Tongue (tissue), 2 donors: ENCODE measurements around the gene INPP5A. TPM values are rescaled to one million over a fixed set of nuclear protein-coding genes. Genes with fewer than 3 reads are reported as not detected.

Experiments
- DNase-seq: peaks from one replicate; pipeline ENCODE4 v3.0.0-alpha.2; 2015
- total RNA-seq: library from RNA; depleted of rRNA; stranded (reverse); fragments of >200 nt; gene quantifications from one replicate; pipeline ENCODE4 v1.2.3, GENCODE V29; 2014

The INPP5A gene
- total RNA-seq, 1 donor from 2014 or later = 115 TPM

GRCh38 chr10:132803416-132804210 lies 266.0 kb downstream of the INPP5A start:
- no peak for DNase-seq

GRCh38 chr10:132804287-132804686 lies 266.7 kb downstream of the INPP5A start:
- no peak for DNase-seq

DNA sequence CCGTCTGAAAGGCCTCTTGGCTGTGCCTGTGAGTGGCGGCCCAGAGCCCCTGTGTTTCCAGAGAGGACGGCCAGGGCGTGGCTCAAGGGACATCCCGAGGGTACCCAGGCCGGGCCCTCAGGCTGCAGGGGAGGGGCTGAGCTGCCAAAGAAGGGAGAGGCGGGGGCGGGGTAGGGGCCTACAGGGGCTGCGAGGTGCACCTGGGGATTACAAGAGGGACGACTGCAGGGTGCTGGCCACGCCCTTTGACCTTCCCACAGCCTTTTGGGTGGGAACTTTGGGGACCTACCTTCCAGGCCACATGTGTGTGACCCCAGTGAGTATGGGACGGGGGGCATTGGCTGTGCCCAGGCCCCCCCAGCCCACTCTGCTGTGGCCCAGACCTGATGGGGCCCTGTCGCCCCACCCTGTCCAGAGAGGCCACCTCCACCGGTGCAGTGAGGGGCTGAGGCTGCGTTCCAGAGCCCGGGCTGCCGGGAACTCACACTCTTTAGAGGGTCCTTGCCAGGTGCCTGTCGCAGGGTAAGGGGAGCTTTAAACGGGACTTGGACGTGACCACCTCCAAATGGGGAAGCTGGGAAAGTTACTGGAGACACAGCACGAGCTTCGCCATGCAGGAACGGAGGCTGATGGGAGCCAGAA lies 267.3 kb downstream of the INPP5A start:
- no peak for DNase-seq

DNA sequence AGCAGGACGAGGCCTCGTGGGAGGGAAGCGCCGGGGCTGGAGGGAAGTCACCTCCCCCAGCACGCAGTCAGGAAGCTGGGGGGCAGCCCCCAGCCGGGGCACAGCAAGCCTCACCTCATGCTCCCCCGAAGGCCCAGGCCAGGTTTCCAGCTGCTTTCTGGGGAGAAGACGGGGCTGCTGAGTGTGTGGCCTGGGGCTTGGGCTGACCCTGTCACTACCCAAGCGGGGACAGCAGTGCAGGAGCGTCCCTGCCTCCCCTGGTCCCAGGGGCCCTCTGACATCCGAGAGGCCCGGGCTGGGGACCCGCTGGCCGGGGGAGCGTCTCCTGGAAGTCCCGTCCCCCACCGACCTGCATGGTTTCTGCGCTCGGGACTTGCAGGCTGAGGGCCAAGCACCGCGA lies 268.0 kb downstream of the INPP5A start:
- DNase-seq = no peak

- peak; percentile 43 for DNase-seq
These were observed 268.5 kb downstream of the INPP5A start for GRCh38 chr10:132806110-132806509.

DNA sequence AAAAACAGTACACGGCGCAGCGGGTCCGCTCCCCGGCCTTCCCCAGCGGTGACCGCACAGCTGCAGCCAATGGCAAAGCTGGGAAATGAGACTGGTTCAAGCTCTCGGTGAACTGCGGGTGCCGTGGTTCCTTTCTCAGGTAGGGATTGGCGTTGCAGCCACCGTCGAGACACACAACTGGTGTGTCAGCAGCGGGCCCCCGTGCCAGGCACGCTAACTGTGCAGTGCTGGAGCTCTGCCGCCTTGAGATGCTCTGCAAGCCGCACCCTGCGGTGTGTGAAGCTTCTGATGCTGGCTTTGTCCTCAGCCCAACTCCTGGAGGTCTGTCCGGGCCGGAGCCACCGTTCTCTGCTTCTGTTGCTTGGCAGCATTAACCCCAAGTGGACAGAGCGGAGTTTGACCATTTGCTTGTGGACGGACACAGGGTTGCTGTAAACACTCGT lies 269.0 kb downstream of the INPP5A start:
- DNase-seq = no peak

DNA sequence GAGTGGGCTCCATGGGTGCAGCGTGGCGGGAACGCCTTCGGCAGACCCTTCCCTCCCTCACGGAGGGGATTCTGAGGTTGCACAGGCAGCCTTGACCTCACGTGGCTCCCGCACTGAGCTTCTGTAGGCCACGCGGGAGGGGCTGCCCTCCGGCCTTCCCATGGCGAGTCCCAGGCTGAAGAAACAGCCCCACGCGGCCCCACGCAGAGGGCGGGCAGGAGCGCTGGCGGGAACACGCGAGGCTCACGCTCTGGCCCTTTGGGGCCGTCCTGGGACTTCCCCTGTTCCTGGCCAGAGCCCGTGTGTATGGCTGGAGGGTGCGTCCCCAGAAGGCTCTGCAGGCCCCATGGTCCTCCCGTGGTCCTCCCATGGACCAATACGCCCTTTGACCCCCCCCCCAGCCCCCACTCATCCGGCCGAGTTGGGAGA lies 270.0 kb downstream of the INPP5A start:
- no peak for DNase-seq

DNA sequence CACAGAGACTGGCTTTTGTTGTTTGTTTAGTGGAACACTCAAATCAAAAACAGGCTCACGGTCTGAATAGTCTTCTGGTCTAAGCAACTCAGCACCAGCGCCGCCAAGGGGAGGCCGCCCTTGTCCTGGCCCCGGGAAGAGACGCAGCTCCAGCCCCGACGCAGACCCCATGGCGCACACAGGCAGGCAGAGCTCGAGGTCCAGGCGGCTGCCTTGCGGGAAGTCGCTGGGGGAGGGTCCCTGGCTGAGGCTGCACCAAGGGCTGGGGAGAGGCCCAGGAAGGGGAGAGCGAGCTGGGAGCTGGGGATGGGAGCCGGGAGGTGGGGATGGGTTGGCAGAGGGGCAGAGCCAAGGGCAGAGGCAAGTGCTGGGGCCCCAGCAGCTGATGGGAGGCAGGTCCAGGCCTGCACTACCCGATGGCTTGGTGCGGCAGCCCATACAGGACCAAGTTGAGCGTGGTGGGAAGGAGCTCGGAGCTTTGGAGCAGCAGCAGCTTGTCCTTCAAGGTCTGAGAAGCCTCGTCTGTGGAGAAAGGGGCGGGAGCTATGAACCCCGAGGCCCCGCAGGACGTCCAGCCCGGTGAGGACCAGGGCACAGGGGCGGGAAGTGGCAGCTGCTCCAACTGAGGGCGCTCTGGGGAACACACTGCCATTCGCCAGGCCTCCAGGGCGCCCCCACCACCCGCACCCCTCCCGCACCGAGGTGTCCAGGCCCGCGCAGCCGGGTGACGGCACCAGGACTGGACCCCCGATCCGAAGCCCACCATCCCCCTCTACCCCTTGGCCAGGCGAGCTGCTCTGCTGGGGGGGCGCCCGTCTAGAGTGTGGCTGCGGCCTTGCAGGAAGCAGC lies 271.0 kb downstream of the INPP5A start:
- DNase-seq = peak; percentile 60

GRCh38 chr10:132809232-132810140 lies 271.9 kb downstream of the INPP5A start:
- DNase-seq = no peak

- DNase-seq = no peak
These were observed 272.7 kb downstream of the INPP5A start for GRCh38 chr10:132810141-132810806.

DNA sequence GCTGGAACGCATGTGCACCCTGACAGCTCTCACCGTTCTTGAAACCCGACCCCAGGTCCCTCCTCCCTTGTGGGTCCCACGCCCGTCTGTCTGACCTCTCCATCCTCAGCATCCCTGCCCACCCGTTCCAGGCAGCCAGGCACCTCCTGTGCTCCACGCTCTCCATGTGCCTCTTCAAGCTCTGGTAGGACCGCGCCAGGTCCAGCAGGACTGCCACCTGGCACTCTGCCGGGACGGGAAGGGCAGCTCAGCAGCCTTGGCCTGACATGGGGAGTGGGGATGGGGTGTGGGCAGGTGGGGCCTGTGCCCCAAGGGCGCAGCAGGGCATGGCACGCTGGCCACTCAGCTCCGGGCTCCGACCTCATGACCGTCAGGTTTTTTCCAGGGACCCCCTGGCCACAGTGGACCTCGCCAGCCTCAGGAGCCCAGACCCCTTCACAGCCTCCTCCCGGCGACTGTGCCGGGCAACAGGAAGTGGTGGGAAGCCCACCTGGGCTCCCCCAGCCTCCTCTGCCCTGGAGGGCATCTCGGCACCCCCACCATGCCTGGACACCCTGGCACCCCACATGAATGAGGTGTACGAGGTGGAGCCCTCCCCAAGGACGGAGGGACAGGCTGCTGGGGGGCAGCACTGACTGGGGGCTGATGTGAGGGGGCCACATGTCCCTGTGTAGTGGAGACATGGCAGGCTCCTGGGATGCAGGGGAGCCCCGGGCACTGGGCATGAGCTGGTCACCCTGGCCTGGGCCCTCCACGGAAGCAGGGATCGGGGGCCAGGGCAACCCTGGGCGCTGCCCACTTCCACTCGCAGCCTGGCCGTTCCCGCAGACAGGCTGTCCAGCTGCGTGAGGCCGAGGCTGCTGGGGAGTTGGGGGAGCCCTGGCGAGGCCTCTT lies 273.5 kb downstream of the INPP5A start:
- no peak for DNase-seq

DNA sequence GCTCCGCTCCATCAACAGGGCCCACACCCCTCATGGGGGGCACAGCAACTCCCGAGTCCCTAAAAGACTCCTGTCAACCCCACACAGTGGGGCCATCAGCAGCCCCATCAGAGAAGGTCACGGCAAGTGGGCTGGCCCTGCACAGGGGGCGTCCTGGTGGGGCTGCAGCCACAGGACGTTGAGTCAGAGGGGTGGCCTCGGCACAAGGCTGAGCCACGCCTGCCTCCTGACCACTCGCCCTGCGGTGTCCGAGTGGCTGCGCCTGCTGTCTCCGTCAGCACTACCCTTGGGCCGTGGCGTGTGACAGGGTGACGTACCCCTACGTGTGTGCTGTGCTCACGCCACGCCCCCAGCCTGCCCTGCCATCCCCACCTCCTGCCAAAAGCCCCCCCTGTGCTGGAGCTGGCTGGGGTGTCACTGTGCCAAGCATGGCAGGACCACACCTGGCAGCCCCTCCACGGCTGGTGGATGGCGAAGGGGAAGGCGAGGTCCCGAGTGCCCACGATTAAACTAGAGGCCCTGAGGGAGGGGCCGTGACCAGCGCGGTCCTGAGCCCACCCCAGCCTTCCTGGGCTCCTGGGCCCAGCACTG lies 274.4 kb downstream of the INPP5A start:
- DNase-seq = no peak

DNA sequence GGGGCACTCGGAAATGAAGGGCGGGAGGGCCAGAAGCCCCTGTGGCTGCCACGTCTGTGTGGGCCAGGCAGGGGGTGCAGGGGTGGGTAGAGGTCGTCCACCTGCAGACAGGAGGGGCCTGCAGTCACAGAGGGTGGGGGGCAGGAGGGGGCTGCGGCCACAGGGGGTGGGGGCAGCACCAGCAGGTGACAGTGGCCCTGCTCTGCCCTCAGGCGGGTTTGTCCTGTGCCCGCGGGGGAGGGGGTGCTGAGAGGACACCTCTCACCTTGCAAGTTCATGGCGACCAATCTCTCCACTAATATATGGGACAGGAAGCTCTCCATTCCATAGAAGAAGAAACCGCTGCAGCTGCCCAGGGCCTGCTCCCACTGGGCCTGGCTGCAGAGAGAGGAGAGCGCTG lies 274.9 kb downstream of the INPP5A start:
- no peak for DNase-seq

- DNase-seq = no peak
These were observed 275.4 kb downstream of the INPP5A start for GRCh38 chr10:132813001-132813401.

GRCh38 chr10:132813560-132814468 lies 276.2 kb downstream of the INPP5A start:
- DNase-seq = no peak

DNA sequence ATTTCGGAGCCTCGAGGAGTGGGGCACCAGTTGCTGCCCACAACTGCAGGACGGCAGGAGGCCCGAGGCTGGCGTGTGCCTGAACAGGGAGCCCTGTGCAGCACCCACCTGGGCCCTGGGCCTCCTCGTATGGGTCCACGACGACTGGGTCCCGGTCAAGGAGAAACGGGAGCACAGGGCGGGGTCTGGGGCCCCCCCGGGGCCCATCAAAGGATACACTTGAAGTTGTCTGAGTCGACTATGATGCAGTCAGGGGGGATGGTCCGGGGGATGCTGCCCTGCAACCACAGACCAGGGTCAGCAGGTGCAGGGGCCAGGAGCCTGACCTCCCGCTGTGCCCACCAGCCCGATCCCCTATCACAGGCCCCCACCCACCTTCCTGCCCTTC lies 276.9 kb downstream of the INPP5A start:
- no peak for DNase-seq

DNA sequence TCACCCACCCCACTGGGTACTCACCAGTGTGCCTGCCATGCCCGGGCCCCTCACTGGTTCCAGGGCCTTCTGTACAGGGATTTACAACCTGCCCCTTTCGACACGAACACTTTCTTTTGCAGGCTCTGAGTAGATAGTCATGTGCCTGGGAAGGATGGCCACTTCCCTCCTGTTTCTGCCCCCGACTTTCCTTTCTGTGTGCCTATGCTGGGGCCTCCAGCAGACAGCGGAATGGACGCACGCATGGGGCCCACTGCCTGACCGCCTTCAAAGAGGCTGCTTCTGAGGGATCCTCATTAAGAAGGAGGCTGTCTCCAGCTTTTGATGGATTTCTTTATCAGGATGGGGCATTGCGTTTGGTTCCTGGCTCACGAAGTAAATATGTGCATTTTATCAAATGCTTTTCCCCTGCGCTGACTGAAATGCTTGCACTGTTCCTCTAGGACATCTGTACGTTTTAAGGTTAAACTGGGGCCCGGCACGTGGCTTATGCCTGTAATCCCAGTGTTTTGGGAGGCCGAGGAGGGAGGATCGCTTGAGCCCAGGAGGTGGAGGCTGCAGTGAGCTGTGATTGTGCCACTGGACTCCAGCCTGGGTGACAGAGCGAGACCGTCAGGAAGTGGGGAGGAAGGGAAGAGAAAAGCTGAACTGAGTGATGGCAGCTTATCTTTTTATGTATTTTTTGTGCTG lies 277.7 kb downstream of the INPP5A start:
- DNase-seq = no peak

DNA sequence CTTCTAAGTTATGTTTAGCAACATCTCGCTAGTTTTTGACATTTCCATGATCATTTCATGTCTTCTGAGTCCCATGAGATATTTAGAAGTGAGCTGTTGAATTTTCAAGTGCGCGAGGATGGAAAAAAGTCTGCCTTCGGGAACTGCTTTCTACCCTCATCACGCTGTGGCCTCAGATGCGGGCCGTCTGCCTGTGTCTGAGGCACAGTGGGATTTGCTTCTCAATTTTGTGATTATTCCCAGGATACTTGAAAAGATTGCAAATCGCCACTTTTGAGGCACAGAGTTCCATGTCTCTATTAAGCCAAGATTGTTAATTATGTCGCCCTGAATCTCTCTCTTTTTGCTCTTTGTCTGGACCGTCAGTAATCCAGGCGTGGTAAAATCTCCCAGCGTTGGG lies 279.1 kb downstream of the INPP5A start:
- DNase-seq = no peak
